HEK293T (cell line): ENCODE measurements around the gene IFT20.

Experiments
- ARNT ChIP-seq: fragments of 450-650 bp; IDR thresholded peaks from 2 replicates; pipeline ENCODE4 v1.6.1; 2017; ENCODE audit warnings: mild to moderate bottlenecking
- BHLHE40 ChIP-seq: fragments of 450-650 bp; IDR thresholded peaks from 2 replicates; pipeline ENCODE4 v1.6.1; 2016; ENCODE audit warnings: mild to moderate bottlenecking, moderate library complexity, borderline replicate concordance
- FOXK2 ChIP-seq: fragments of 450-650 bp; IDR thresholded peaks from 2 replicates; pipeline ENCODE4 v1.6.1; 2016; ENCODE audit warnings: mild to moderate bottlenecking
- FOXM1 ChIP-seq: fragments of 450-650 bp; IDR thresholded peaks from 2 replicates; pipeline ENCODE4 v1.6.1; 2017; ENCODE audit warnings: mild to moderate bottlenecking, borderline replicate concordance
- HDGF ChIP-seq: fragments of 450-650 bp; IDR thresholded peaks from 2 replicates; pipeline ENCODE4 v1.6.1; 2017; ENCODE audit warnings: antibody characterized with exemption, borderline replicate concordance
- PKNOX1 ChIP-seq: fragments of 450-650 bp; IDR thresholded peaks from 2 replicates; pipeline ENCODE4 v1.6.1; 2016
- SP1 ChIP-seq: fragments of 450-650 bp; IDR thresholded peaks from 2 replicates; pipeline ENCODE4 v1.6.1; 2017
- SUZ12 ChIP-seq: fragments of 450-650 bp; IDR thresholded peaks from 2 replicates; pipeline ENCODE4 v1.6.1; 2016; ENCODE audit warnings: mild to moderate bottlenecking

- TF ChIP-seq FOXM1 (no peak), FOXK2 (no peak), BHLHE40 (no peak), SP1 (no peak), HDGF (no peak), ARNT (no peak), PKNOX1 (no peak), SUZ12 (no peak)
These were observed 37.6 kb upstream of the IFT20 start for GRCh38 chr17:28372945-28373274.
